ENCODE measurements around the gene SLC6A13.

The SLC6A13 gene

GRCh38 chr12:214003-214741 lies 48.5 kb downstream of the SLC6A13 start, which contains the start of gene SLC6A12:
TSS of gene SLC6A12 (minus strand) at chr12:214157. CDS start at chr12:209986, 4,171 bp downstream.
- no peak within 1 kb of the TSS for H2AFZ ChIP-seq (ENCODE audit: insufficient read depth, low read length, poor library complexity)
- H3K18ac ChIP-seq (ENCODE audit: low read length), result no peak within 1 kb of the TSS
- H3K14ac ChIP-seq (ENCODE audit: low read length), result no peak within 1 kb of the TSS
- H3K4me1 ChIP-seq (ENCODE audit: control insufficient read depth in 1 of 2, insufficient read depth in 2 of 2, low read length in 2 of 2), result no peaks in the 10 kb centered on the region
- no peak for DNase-seq
- H2BK120ac ChIP-seq (ENCODE audit: insufficient read depth, low read length, poor library complexity), result no peak within 1 kb of the TSS
- no peak within 1 kb of the TSS for H3K9ac ChIP-seq (ENCODE audit: low read length)
- no peaks in the 10 kb centered on the region for H3K79me1 ChIP-seq (ENCODE audit: low read length)
- H4K91ac ChIP-seq (ENCODE audit: low read depth, low read length), result no peak within 1 kb of the TSS
- H2AK5ac ChIP-seq (ENCODE audit: low read length), result no peak within 1 kb of the TSS
- no peak within 1 kb of the TSS for H2BK12ac ChIP-seq (ENCODE audit: low read length)
- H3K4ac ChIP-seq (ENCODE audit: low read depth, low read length), result no peak within 1 kb of the TSS
- H3K4me3 ChIP-seq (ENCODE audit: low read depth, low read length), result peak within 1 kb of the TSS; percentile 25
- no peak within 1 kb of the TSS for H4K12ac ChIP-seq (ENCODE audit: low read depth, low read length)
- no peak within 1 kb of the TSS for H4K8ac ChIP-seq (ENCODE audit: low read depth, low read length)
- no peak within 1 kb of the TSS for H3K23ac ChIP-seq (ENCODE audit: low read length)
- no peaks in the 10 kb centered on the region for H3K79me2 ChIP-seq (ENCODE audit: control insufficient read depth, insufficient read depth, low read length, poor library complexity)
- peaks cover 2% of the 10 kb centered on the region for H3K9me3 ChIP-seq (ENCODE audit: insufficient read depth, low read depth, low read length)
- no peak within 1 kb of the TSS for H3K4me2 ChIP-seq (ENCODE audit: low read length)
- WGBS (ENCODE audit: extremely low coverage, insufficient coverage, insufficient read length), result no CpG with 5 or more reads among the region's 14 CpGs
- H2BK5ac ChIP-seq (ENCODE audit: low read depth, low read length, poor library complexity), result no peak within 1 kb of the TSS
- H3K36me3 ChIP-seq (ENCODE audit: control insufficient read depth in 1 of 2, insufficient read depth in 2 of 2, low read length in 2 of 2), result no peaks in the 10 kb centered on the region
- H3K27ac ChIP-seq (ENCODE audit: low read depth, low read length), result no peak within 1 kb of the TSS
- H3K27me3 ChIP-seq (ENCODE audit: insufficient read depth, low read length), result no peaks in the 10 kb centered on the region

GRCh38 chr12:213527-213932 lies 49.1 kb downstream of the SLC6A13 start:
- Histone ChIP-seq H2BK120ac (ENCODE audit: insufficient read depth, low read length, poor library complexity) (no peak overlapping the region), H3K18ac (ENCODE audit: low read length) (no peak overlapping the region), H3K27ac (ENCODE audit: low read depth, low read length) (no peak overlapping the region), H3K4me3 (ENCODE audit: low read depth, low read length) (peak overlapping the region; percentile 25), H2BK5ac (ENCODE audit: low read depth, low read length, poor library complexity) (no peak overlapping the region), H4K8ac (ENCODE audit: low read depth, low read length) (no peak overlapping the region), H3K9ac (ENCODE audit: low read length) (no peak overlapping the region), H3K27me3 (ENCODE audit: insufficient read depth, low read length) (no peaks in the 10 kb centered on the region), H3K9me3 (ENCODE audit: insufficient read depth, low read depth, low read length) (peaks cover 2% of the 10 kb centered on the region), H2AFZ (ENCODE audit: insufficient read depth, low read length, poor library complexity) (no peak overlapping the region), H3K4ac (ENCODE audit: low read depth, low read length) (no peak overlapping the region), H3K4me1 (ENCODE audit: control insufficient read depth in 1 of 2, insufficient read depth in 2 of 2, low read length in 2 of 2) (no peaks in the 10 kb centered on the region), H3K4me2 (ENCODE audit: low read length) (no peak overlapping the region), H3K36me3 (ENCODE audit: control insufficient read depth in 1 of 2, insufficient read depth in 2 of 2, low read length in 2 of 2) (no peaks in the 10 kb centered on the region), H3K14ac (ENCODE audit: low read length) (no peak overlapping the region), H2BK12ac (ENCODE audit: low read length) (no peak overlapping the region), H4K91ac (ENCODE audit: low read depth, low read length) (no peak overlapping the region), H3K23ac (ENCODE audit: low read length) (no peak overlapping the region), H3K79me1 (ENCODE audit: low read length) (no peaks in the 10 kb centered on the region), H3K79me2 (ENCODE audit: control insufficient read depth, insufficient read depth, low read length, poor library complexity) (no peaks in the 10 kb centered on the region), H2AK5ac (ENCODE audit: low read length) (no peak overlapping the region), H4K12ac (ENCODE audit: low read depth, low read length) (no peak overlapping the region)
- DNase-seq, result no peak
- WGBS (ENCODE audit: extremely low coverage, insufficient coverage, insufficient read length), result no CpG with 5 or more reads among the region's 12 CpGs

GRCh38 chr12:212715-213526 lies 49.7 kb downstream of the SLC6A13 start:
- Histone ChIP-seq H4K12ac (ENCODE audit: low read depth, low read length) (no peak overlapping the region), H3K79me2 (ENCODE audit: control insufficient read depth, insufficient read depth, low read length, poor library complexity) (no peaks in the 10 kb centered on the region), H3K23ac (ENCODE audit: low read length) (no peak overlapping the region)

GRCh38 chr12:212415-212714 lies 50.3 kb downstream of the SLC6A13 start:
- Histone ChIP-seq H3K79me2 (ENCODE audit: control insufficient read depth, insufficient read depth, low read length, poor library complexity) (no peaks in the 10 kb centered on the region), H3K14ac (ENCODE audit: low read length) (no peak overlapping the region), H3K18ac (ENCODE audit: low read length) (no peak overlapping the region), H3K4me1 (ENCODE audit: control insufficient read depth in 1 of 2, insufficient read depth in 2 of 2, low read length in 2 of 2) (no peaks in the 10 kb centered on the region), H4K12ac (ENCODE audit: low read depth, low read length) (no peak overlapping the region), H3K36me3 (ENCODE audit: control insufficient read depth in 1 of 2, insufficient read depth in 2 of 2, low read length in 2 of 2) (no peaks in the 10 kb centered on the region), H3K27me3 (ENCODE audit: insufficient read depth, low read length) (no peaks in the 10 kb centered on the region), H3K9ac (ENCODE audit: low read length) (no peak overlapping the region), H3K9me3 (ENCODE audit: insufficient read depth, low read depth, low read length) (peaks cover 2% of the 10 kb centered on the region), H4K8ac (ENCODE audit: low read depth, low read length) (no peak overlapping the region), H4K91ac (ENCODE audit: low read depth, low read length) (no peak overlapping the region), H3K27ac (ENCODE audit: low read depth, low read length) (no peak overlapping the region), H3K79me1 (ENCODE audit: low read length) (no peaks in the 10 kb centered on the region), H2AK5ac (ENCODE audit: low read length) (no peak overlapping the region), H2BK120ac (ENCODE audit: insufficient read depth, low read length, poor library complexity) (no peak overlapping the region), H2BK12ac (ENCODE audit: low read length) (no peak overlapping the region), H3K4me2 (ENCODE audit: low read length) (no peak overlapping the region), H3K23ac (ENCODE audit: low read length) (no peak overlapping the region), H2AFZ (ENCODE audit: insufficient read depth, low read length, poor library complexity) (no peak overlapping the region), H2BK5ac (ENCODE audit: low read depth, low read length, poor library complexity) (no peak overlapping the region), H3K4me3 (ENCODE audit: low read depth, low read length) (no peak overlapping the region), H3K4ac (ENCODE audit: low read depth, low read length) (no peak overlapping the region)
- 100% methylated on average over 2 of the region's 8 CpGs for WGBS (ENCODE audit: extremely low coverage, insufficient coverage, insufficient read length)
- no peak for DNase-seq

More at GRCh38 chr12:212715-213526, 49.7 kb downstream of the SLC6A13 start:
- no peak overlapping the region for H2AFZ ChIP-seq (ENCODE audit: insufficient read depth, low read length, poor library complexity)
- no peak overlapping the region for H3K4me2 ChIP-seq (ENCODE audit: low read length)
- H3K18ac ChIP-seq (ENCODE audit: low read length), result no peak overlapping the region
- no peak overlapping the region for H2BK5ac ChIP-seq (ENCODE audit: low read depth, low read length, poor library complexity)
- H3K14ac ChIP-seq (ENCODE audit: low read length), result no peak overlapping the region
- H3K27me3 ChIP-seq (ENCODE audit: insufficient read depth, low read length), result no peaks in the 10 kb centered on the region
- no peak overlapping the region for H2BK12ac ChIP-seq (ENCODE audit: low read length)
- H3K4ac ChIP-seq (ENCODE audit: low read depth, low read length), result no peak overlapping the region
- H3K9ac ChIP-seq (ENCODE audit: low read length), result no peak overlapping the region
- H3K9me3 ChIP-seq (ENCODE audit: insufficient read depth, low read depth, low read length), result peaks cover 2% of the 10 kb centered on the region
- H2BK120ac ChIP-seq (ENCODE audit: insufficient read depth, low read length, poor library complexity), result no peak overlapping the region
- no peak overlapping the region for H3K27ac ChIP-seq (ENCODE audit: low read depth, low read length)
- peak overlapping the region; percentile 18 for H3K4me3 ChIP-seq (ENCODE audit: low read depth, low read length)
- DNase-seq, result no peak
- H3K4me1 ChIP-seq (ENCODE audit: control insufficient read depth in 1 of 2, insufficient read depth in 2 of 2, low read length in 2 of 2), result no peaks in the 10 kb centered on the region
- no CpG with 5 or more reads among the region's 22 CpGs for WGBS (ENCODE audit: extremely low coverage, insufficient coverage, insufficient read length)
- no peak overlapping the region for H4K91ac ChIP-seq (ENCODE audit: low read depth, low read length)
- no peak overlapping the region for H2AK5ac ChIP-seq (ENCODE audit: low read length)
- H4K8ac ChIP-seq (ENCODE audit: low read depth, low read length), result no peak overlapping the region
- H3K79me1 ChIP-seq (ENCODE audit: low read length), result no peaks in the 10 kb centered on the region
- no peaks in the 10 kb centered on the region for H3K36me3 ChIP-seq (ENCODE audit: control insufficient read depth in 1 of 2, insufficient read depth in 2 of 2, low read length in 2 of 2)
